PFSK-1 (cell line): ENCODE measurements around the gene SATB2.

Source experiments
- FOXP2 ChIP-seq: optimal IDR thresholded peaks from 2 replicates; pipeline ENCODE3; 2011; ENCODE audit warnings: borderline replicate concordance, control low read depth, inconsistent platforms; ENCODE audit not compliant: insufficient read depth; ENCODE audit errors: extremely low read length, extremely low read depth
- POLR2AphosphoS5 ChIP-seq: IDR thresholded peaks from 2 replicates; pipeline ENCODE4 v1.6.1; 2012; ENCODE audit warnings: low read depth, mild to moderate bottlenecking, control low read depth, low read length, moderate library complexity
- REST ChIP-seq, 2 experiments: IDR thresholded peaks; 2 replicates each; pipeline versions ENCODE4 v1.6.1 to v1.8.0; 2011 to 2012; ENCODE audit warnings: low read depth in 2 of 2, low read length in 2 of 2, control low read depth in 1 of 2, inconsistent platforms in 1 of 2, mild to moderate bottlenecking in 1 of 2, moderate library complexity in 1 of 2; ENCODE audit not compliant: insufficient read depth in 1 of 2
- TAF1 ChIP-seq: IDR thresholded peaks from 2 replicates; pipeline ENCODE4 v1.6.1; 2012; ENCODE audit warnings: low read length, control low read depth, borderline replicate concordance; ENCODE audit not compliant: insufficient read depth

- TF ChIP-seq POLR2AphosphoS5: no peak
- TF ChIP-seq REST (IDR thresholded peaks at IDR 0.05; ENCODE audit: insufficient read depth in 1 of 2, low read depth in 2 of 2, low read length in 2 of 2): no peak
- TF ChIP-seq FOXP2: no peak
- TF ChIP-seq TAF1: no peak
Measured at GRCh38 chr2:199388728-199389268, 68.9 kb downstream of the SATB2 start.
